Tibial artery (tissue), 4 donors: ENCODE measurements around the gene GDPD1.
A peak's percentile ranks its signal among the peaks of the same experiment; 100 is the strongest.

Experiments used
- DNase-seq, 2 donors: peaks; one replicate each; pipeline ENCODE4 v3.0.0-alpha.2; 2019
- H3K27ac ChIP-seq, 2 donors: fragments of 200-600 bp; sonication (generic) in 1 of 2; 1 replicate in 1 of 2; 2 replicates in 1 of 2; pipeline ENCODE4 v1.5.1; 2018 to 2019; ENCODE audit warnings: mild to moderate bottlenecking in 1 of 2
- H3K27me3 ChIP-seq, 2 donors: fragments of 200-600 bp; sonication (generic) in 1 of 2; one replicate each; pipeline versions ENCODE4 v1.5.1 to v1.6.0; 2016 to 2019
- H3K36me3 ChIP-seq, 3 donors: fragments of 200-600 bp; sonication (generic) in 2 of 3; one replicate each; pipeline ENCODE4 v1.5.1; 2016 to 2019; ENCODE audit warnings: mild to moderate bottlenecking in 2 of 3
- H3K4me1 ChIP-seq, 4 donors: fragments of 200-600 bp; sonication (generic) in 2 of 4; 1 replicate in 3 of 4; 2 replicates in 1 of 4; pipeline ENCODE4 v1.5.1; 2016 to 2019
- H3K4me3 ChIP-seq, 2 donors: fragments of 200-600 bp; sonication (generic) in 1 of 2; 1 replicate in 1 of 2; 2 replicates in 1 of 2; pipeline ENCODE4 v1.5.1; 2018 to 2019; ENCODE audit warnings: mild to moderate bottlenecking in 2 of 2
- H3K9me3 ChIP-seq, 3 donors: fragments of 200-600 bp; sonication (generic) in 1 of 3; one replicate each; pipeline ENCODE4 v1.5.1; 2016 to 2019
- CTCF ChIP-seq, 2 experiments: fragments of 200-600 bp in 1 of 2; fragments of 450-650 bp in 1 of 2; IDR thresholded peaks; one replicate each; pipeline ENCODE4 v1.5.1; 2017 to 2019; ENCODE audit warnings: antibody characterized with exemption in 2 of 2, mild to moderate bottlenecking in 1 of 2, moderate library complexity in 1 of 2
- intact Hi-C: fragments of 100-400 bp; cut with DNase I; formaldehyde crosslinking; loops from one replicate; pipeline ENCODE4 v1.15.0; 2023; ENCODE audit warnings: low total_unique reads

Gene GDPD1

DNA sequence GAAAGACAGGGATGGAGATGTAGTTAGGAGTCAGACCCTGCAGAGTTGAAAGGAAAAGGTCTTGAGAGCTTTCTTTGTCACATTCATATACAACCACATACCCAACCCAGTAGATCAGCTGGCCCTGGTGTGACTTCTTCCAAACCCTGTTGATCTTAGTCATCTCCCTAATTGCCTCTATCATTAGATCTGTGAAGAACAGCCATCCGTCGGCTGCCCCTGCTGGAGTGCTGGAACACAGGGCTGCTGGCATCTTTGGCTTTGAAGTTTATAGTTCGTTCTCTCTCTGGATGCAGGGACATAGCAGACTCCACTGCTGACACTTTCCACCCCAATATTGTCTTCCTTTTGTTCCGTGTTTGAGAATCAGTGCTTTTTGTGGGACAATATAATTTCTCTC is 20.9 kb upstream of the GDPD1 start:
- intact Hi-C loops: no loop called here
- no peak for DNase-seq

GRCh38 chr17:59202320-59202719 is 18.0 kb upstream of the GDPD1 start:
- no peak for TF ChIP-seq CTCF (IDR thresholded peaks at IDR 0.05)
- H3K27me3 ChIP-seq: no peaks in the 10 kb centered on the region
- intact Hi-C loops: no loop called here

More for the DNA sequence above, 20.9 kb upstream of the GDPD1 start:
- no peak for TF ChIP-seq CTCF (IDR thresholded peaks at IDR 0.05)
- Histone ChIP-seq H3K27ac (no peak overlapping the region), H3K36me3 (no peaks in the 10 kb centered on the region), H3K27me3 (no peaks in the 10 kb centered on the region), H3K4me3 (no peak overlapping the region), H3K9me3 (no peaks in the 10 kb centered on the region), H3K4me1 (no peaks in the 10 kb centered on the region)

GRCh38 chr17:59219370-59219769 is 941 bp upstream of the GDPD1 start:
- intact Hi-C loops: no loop called here
- H3K27me3 ChIP-seq: no peaks in the 10 kb centered on the region
- H3K36me3 ChIP-seq: peaks cover 0 to 5% (median 4%) of the 10 kb centered on the region in 3 donors
- peaks cover 0 to 8% (median 4%) of the 10 kb centered on the region in 4 donors for H3K4me1 ChIP-seq
- H3K4me3 ChIP-seq: no peak overlapping the region
- DNase-seq: no peak
- H3K9me3 ChIP-seq: no peaks in the 10 kb centered on the region
- no peak overlapping the region for H3K27ac ChIP-seq
- no peak for TF ChIP-seq CTCF (IDR thresholded peaks at IDR 0.05)

More at GRCh38 chr17:59202320-59202719, 18.0 kb upstream of the GDPD1 start:
- H3K4me3 ChIP-seq: no peak overlapping the region
- H3K36me3 ChIP-seq: no peaks in the 10 kb centered on the region
- no peaks in the 10 kb centered on the region for H3K9me3 ChIP-seq
- H3K4me1 ChIP-seq: no peaks in the 10 kb centered on the region
- no peak overlapping the region for H3K27ac ChIP-seq
- DNase-seq: no peak

GRCh38 chr17:59219992-59220327 is 351 bp upstream of the GDPD1 start:
- H3K27me3 ChIP-seq: no peaks in the 10 kb centered on the region
- peaks cover 0 to 8% (median 3%) of the 10 kb centered on the region in 4 donors for H3K4me1 ChIP-seq
- intact Hi-C loops: no loop called here
- no peak for TF ChIP-seq CTCF (IDR thresholded peaks at IDR 0.05)
- peaks cover 0 to 2% (median 0%) of the 10 kb centered on the region in 3 donors for H3K36me3 ChIP-seq
- peak overlapping the region; percentile 60 to 84 for H3K4me3 ChIP-seq
- peak overlapping the region; percentile 62 to 68 for H3K27ac ChIP-seq
- no peaks in the 10 kb centered on the region for H3K9me3 ChIP-seq
- no peak for DNase-seq

DNA sequence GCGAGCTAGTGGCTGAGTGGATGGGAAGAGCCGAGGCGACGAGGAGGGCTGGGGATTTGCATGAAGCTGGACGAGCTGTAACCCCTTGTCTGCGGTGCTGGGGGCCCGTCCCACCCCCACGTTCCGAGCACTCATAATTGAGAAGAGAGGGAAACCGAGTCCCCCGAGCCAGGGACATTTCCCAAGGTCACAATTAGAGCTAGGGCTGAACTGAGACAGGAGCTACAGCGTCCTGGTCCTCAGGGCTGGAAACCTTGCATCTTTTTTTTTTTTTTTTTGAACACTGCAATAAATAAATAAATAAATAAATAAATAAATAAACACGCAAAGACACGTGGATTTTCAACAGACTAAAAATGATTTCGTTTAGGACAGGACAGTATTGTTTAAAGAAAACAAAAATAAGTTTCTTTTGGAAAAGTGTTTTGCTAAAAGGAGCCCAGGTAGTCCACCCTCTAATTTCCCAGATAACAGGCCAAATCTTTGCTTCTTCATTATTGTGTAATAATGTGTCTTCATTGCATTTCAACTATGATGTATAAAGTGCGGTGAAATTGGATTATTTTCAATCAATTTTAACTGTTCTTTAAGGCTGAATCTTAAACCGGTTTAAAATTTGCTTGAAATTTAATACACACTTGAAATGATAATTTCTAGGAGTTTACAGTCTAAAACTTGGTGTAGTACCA is 992 bp downstream of the GDPD1 start:
- Histone ChIP-seq H3K27ac (peak overlapping the region; percentile 62 to 68), H3K36me3 (no peaks in the 10 kb centered on the region), H3K4me1 (peaks cover 0 to 8% (median 3%) of the 10 kb centered on the region in 4 donors), H3K4me3 (peak overlapping the region; percentile 60 to 84), H3K27me3 (no peaks in the 10 kb centered on the region), H3K9me3 (no peaks in the 10 kb centered on the region)
- no peak for DNase-seq
- no peak for TF ChIP-seq CTCF (IDR thresholded peaks at IDR 0.05)
- intact Hi-C loops: no loop called here
